GM23338 (cell line): ENCODE results near the gene FHIT.

ENCODE experiments used
- CREB1 ChIP-seq: fragments of 250-450 bp; sonication (Bioruptor Pico); IDR thresholded peaks from 2 replicates; pipeline ENCODE4 v1.5.0; 2020; ENCODE audit warnings: low read depth, mild to moderate bottlenecking, moderate library complexity
- CTCF ChIP-seq, 2 experiments: fragments of 200-600 bp in 1 of 2; sonication (generic) in 1 of 2; conservative IDR thresholded peaks; 2 replicates each; pipeline versions ENCODE4 v1.5.1 to v1.6.1; 2016 to 2017; ENCODE audit warnings: antibody characterized with exemption in 2 of 2, low read depth in 2 of 2, mild to moderate bottlenecking in 2 of 2, moderate library complexity in 1 of 2
- ETS1 ChIP-seq: IDR thresholded peaks from 2 replicates; pipeline ENCODE4 v1.6.1; 2016; ENCODE audit warnings: antibody characterized with exemption
- EZH2 ChIP-seq: fragments of 200-600 bp; sonication (generic); IDR thresholded peaks from one replicate; pipeline ENCODE4 v1.8.0; 2017; ENCODE audit warnings: antibody characterized with exemption, mild to moderate bottlenecking, low read depth; ENCODE audit not compliant: unreplicated experiment
- JUNB ChIP-seq: IDR thresholded peaks from one replicate; pipeline ENCODE4 v1.6.1; 2016; ENCODE audit warnings: antibody characterized with exemption; ENCODE audit not compliant: unreplicated experiment
- NANOG ChIP-seq: IDR thresholded peaks from 2 replicates; pipeline ENCODE4 v1.6.1; 2016; ENCODE audit warnings: antibody characterized with exemption, borderline replicate concordance
- POLR2AphosphoS5 ChIP-seq: IDR thresholded peaks from 2 replicates; pipeline ENCODE4 v1.6.1; 2016; ENCODE audit warnings: antibody characterized with exemption, low read depth
- REST ChIP-seq: IDR thresholded peaks from one replicate; pipeline ENCODE4 v1.6.1; 2018; ENCODE audit warnings: antibody characterized with exemption; ENCODE audit not compliant: unreplicated experiment
- ZNF114 ChIP-seq: fragments of 250-450 bp; sonication (Bioruptor Pico); IDR thresholded peaks from 2 replicates; pipeline ENCODE4 v1.5.0; 2020; ENCODE audit warnings: mild to moderate bottlenecking, moderate library complexity
- ZNF331 ChIP-seq: fragments of 250-450 bp; sonication (Bioruptor Pico); IDR thresholded peaks from 2 replicates; pipeline ENCODE4 v1.5.0; 2020; ENCODE audit warnings: low read depth, mild to moderate bottlenecking, moderate library complexity

GRCh38 chr3:60622349-60622748 is 628.9 kb downstream of the FHIT start:
- no peak for TF ChIP-seq CTCF (conservative IDR thresholded peaks at IDR 0.05; ENCODE audit: low read depth in 2 of 2)
- no peak for TF ChIP-seq ZNF114
- no peak for TF ChIP-seq ETS1
- no peak for TF ChIP-seq POLR2AphosphoS5
- no peak for TF ChIP-seq REST
- no peak for TF ChIP-seq EZH2
- no peak for TF ChIP-seq ZNF331 (CRISPR knock-in tag)
- no peak for TF ChIP-seq JUNB
- TF ChIP-seq NANOG: no peak
- no peak for TF ChIP-seq CREB1 (CRISPR knock-in tag)
